ENCODE results near the gene SYT2.
"Not testable (repeated sequence)": the region's sequence is repeated elsewhere in the genome, so short reads cannot be mapped to it uniquely, and the experiment has no call there.

The SYT2 gene

GRCh38 chr1:202588503-202589189, 121.6 kb downstream of the SYT2 start:
- DNase-seq: peak; percentile 28

GRCh38 chr1:202587859-202588485, 122.3 kb downstream of the SYT2 start:
- DNase-seq: peak; percentile 37

GRCh38 chr1:202586871-202587270, 123.4 kb downstream of the SYT2 start:
- no peak for DNase-seq

GRCh38 chr1:202586018-202586821, 124.0 kb downstream of the SYT2 start:
- DNase-seq: no peak

- DNase-seq: no peak
Observed at GRCh38 chr1:202585590-202585933, 124.7 kb downstream of the SYT2 start.

- DNase-seq: no peak
Observed at GRCh38 chr1:202584707-202585589, 125.3 kb downstream of the SYT2 start.

- not testable (repeated sequence) for DNase-seq
Observed at GRCh38 chr1:202582350-202582749, 127.9 kb downstream of the SYT2 start.

GRCh38 chr1:202580619-202581018, 129.6 kb downstream of the SYT2 start:
- peak; percentile 15 for DNase-seq

GRCh38 chr1:202579806-202580205, 130.4 kb downstream of the SYT2 start:
- DNase-seq: no peak

- DNase-seq: no peak
Observed at GRCh38 chr1:202578565-202578964, 131.7 kb downstream of the SYT2 start.

- no peak for DNase-seq
Observed at GRCh38 chr1:202578001-202578504, 132.2 kb downstream of the SYT2 start.

- DNase-seq: no peak
Observed at GRCh38 chr1:202577381-202577780, 132.9 kb downstream of the SYT2 start.

- DNase-seq: no peak
Observed at GRCh38 chr1:202576816-202577215, 133.4 kb downstream of the SYT2 start.

GRCh38 chr1:202575918-202576653, 134.2 kb downstream of the SYT2 start:
- DNase-seq: no peak

- DNase-seq: no peak
Observed at GRCh38 chr1:202572867-202573266, 137.4 kb downstream of the SYT2 start.

GRCh38 chr1:202571719-202572339, 138.4 kb downstream of the SYT2 start:
- no peak for DNase-seq

GRCh38 chr1:202569393-202570322, 140.6 kb downstream of the SYT2 start:
- DNase-seq: no peak

GRCh38 chr1:202568826-202569225, 141.4 kb downstream of the SYT2 start:
- DNase-seq: no peak

- no peak for DNase-seq
Observed at GRCh38 chr1:202568410-202568809, 141.8 kb downstream of the SYT2 start.

GRCh38 chr1:202567738-202568137, 142.5 kb downstream of the SYT2 start:
- DNase-seq: no peak

Measured in right forelimb (tissue), 1 donor.